GM06990 (cell line): Measurements from ENCODE around the gene IGF2BP1.

ENCODE experiments used
- DNase-seq: peaks from one replicate; pipeline ENCODE4 v3.0.0-alpha.2; 2011; ENCODE audit not compliant: insufficient read length; ENCODE audit errors: extremely low read depth
- H3K27me3 ChIP-seq: replicated peaks from 2 replicates; pipeline ENCODE4 v1.6.0; 2011; ENCODE audit warnings: low read length; ENCODE audit not compliant: control insufficient read depth, insufficient read depth
- H3K36me3 ChIP-seq: 2 replicates; pipeline ENCODE4 v1.5.1; 2011; ENCODE audit warnings: low read length; ENCODE audit not compliant: control insufficient read depth, insufficient read depth
- H3K4me3 ChIP-seq: replicated peaks from 2 replicates; pipeline ENCODE4 v1.5.1; 2011; ENCODE audit warnings: low read depth, mild to moderate bottlenecking, control low read depth, low read length
- TF ChIP-seq, protein P1 (sequence below): IDR thresholded peaks from 2 replicates; pipeline ENCODE4 v1.5.1; 2011; ENCODE audit warnings: low read length, control low read depth, mild to moderate bottlenecking, inconsistent platforms; ENCODE audit not compliant: insufficient read depth, poor library complexity, severe bottlenecking

IGF2BP1 gene

DNA sequence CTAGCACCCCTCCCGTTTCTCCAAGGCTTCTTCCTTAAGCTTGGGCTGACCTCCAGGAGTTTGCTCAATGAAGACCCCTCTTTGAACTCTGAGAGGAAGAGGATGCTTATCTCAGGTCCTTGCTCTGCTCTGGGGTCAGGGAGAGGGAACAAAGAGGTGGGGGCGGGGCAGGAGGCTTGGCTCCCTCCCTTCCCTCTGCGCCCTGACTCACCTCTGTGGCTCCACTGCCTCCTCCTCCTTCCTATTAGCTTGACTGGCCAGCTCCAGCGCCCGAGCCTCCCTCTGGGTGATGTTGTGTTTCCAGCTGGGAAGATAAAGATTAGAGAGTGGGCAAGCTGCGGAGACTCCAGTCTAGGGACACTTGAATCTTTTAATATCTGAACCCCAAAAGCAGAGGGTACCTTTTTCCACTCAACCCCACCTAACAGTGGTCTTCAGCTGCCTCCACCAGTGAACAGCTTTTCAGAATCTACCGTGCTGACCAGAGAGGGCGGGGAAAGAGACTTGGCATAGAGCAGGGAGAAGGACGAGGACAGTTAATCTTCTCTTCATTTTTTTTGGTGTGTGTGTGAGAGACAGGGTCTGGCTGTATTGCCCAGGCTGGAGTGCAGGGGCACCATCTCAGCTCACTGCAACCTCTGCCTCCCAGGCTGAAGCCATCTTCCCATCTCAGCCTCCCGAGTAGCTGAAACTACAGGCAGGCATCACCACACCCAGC lies 35.5 kb upstream of the IGF2BP1 start:
- TF ChIP-seq, protein P1, sequence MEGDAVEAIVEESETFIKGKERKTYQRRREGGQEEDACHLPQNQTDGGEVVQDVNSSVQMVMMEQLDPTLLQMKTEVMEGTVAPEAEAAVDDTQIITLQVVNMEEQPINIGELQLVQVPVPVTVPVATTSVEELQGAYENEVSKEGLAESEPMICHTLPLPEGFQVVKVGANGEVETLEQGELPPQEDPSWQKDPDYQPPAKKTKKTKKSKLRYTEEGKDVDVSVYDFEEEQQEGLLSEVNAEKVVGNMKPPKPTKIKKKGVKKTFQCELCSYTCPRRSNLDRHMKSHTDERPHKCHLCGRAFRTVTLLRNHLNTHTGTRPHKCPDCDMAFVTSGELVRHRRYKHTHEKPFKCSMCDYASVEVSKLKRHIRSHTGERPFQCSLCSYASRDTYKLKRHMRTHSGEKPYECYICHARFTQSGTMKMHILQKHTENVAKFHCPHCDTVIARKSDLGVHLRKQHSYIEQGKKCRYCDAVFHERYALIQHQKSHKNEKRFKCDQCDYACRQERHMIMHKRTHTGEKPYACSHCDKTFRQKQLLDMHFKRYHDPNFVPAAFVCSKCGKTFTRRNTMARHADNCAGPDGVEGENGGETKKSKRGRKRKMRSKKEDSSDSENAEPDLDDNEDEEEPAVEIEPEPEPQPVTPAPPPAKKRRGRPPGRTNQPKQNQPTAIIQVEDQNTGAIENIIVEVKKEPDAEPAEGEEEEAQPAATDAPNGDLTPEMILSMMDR, result no peak
- no peaks in the 10 kb centered on the region for H3K36me3 ChIP-seq
- no peak overlapping the region for H3K4me3 ChIP-seq
- no peak for DNase-seq
- peaks cover 1% of the 10 kb centered on the region for H3K27me3 ChIP-seq

DNA sequence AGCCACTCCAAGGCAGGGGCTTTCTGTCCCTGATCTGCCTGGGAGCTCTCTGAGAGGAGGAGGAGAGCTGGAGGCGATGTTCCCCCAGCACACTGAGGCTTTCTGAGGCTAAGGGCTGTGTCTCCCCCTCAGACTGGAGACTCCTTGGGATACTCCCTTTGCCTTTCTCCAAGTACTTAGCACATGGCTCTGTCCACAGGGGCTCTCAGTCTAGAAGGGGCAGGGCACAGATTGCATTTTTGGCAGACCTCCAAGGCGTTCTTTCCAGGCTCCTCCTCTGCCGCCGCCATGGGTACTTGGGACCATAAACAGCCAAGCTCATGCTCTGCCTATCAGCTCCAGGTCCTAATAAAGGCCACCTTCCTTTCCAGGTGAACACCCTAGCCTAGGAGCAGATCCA lies 27.0 kb upstream of the IGF2BP1 start:
- Histone ChIP-seq H3K27me3 (no peaks in the 10 kb centered on the region), H3K36me3 (no peaks in the 10 kb centered on the region), H3K4me3 (no peak overlapping the region)
- TF ChIP-seq, protein P1, result no peak
- DNase-seq, result no peak

DNA sequence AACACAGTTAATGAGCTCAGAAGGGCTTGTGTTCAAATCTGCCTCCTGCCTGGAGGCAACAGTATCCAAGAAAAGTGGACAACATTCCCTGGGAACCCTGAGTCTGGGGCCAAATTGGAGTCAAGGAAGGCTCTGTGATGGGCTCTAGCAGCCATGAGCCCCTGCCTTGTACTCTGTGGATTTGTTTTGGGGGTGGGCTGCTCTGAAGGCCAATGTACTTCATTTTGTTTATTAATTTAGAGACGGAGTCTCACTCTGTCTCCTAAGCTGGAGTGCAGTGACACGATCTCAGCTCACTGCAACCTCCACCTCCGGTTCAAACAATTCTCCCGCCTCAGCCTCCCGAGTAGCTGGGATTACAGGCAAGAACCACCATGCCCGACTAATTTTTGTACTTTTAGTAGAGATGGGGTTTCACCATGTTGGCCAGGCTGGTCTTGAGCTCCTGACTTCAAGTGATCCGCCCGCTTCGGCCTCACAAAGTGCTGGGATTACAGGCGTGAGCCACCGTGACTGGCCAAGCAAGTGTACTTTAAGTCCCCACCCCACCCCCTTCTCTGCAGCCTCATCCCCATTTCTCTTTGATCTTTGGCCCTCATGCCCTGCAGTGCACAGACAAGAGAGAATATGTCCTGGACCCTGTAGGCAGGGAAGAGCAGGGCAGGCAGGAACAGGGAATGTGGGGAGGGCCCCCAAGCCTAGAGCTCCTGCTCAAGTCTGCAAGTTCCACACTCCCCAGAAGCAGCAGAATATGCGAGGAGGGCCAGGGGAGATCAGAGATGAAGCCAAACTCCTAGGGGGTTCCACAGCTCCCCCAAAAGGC lies 26.1 kb upstream of the IGF2BP1 start:
- Histone ChIP-seq H3K27me3 (no peaks in the 10 kb centered on the region; the same call in 1 of the 2 replicates), H3K4me3 (no peak overlapping the region), H3K36me3 (no peaks in the 10 kb centered on the region)
- DNase-seq, result no peak
- TF ChIP-seq, protein P1, result no peak

DNA sequence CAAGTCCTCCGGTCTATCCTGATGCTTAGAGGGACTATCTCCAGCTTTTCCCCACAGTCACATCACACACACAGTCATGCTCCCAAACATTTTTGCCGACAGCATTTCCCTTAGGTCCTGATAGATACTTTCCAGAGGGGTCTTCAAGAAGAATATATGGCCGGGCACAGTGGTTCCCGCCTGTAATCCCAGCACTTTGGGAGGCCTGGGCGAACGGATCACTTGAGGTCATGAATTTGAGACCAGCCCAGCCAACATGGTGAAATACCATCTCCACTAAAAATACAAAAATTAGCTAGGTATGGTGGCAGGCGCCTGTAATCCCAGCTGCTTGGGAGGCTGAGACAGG lies 24.5 kb upstream of the IGF2BP1 start:
- Histone ChIP-seq H3K27me3 (no peaks in the 10 kb centered on the region; the same call in 1 of the 2 replicates), H3K4me3 (no peak overlapping the region), H3K36me3 (no peaks in the 10 kb centered on the region)
- TF ChIP-seq, protein P1, result no peak
- no peak for DNase-seq

DNA sequence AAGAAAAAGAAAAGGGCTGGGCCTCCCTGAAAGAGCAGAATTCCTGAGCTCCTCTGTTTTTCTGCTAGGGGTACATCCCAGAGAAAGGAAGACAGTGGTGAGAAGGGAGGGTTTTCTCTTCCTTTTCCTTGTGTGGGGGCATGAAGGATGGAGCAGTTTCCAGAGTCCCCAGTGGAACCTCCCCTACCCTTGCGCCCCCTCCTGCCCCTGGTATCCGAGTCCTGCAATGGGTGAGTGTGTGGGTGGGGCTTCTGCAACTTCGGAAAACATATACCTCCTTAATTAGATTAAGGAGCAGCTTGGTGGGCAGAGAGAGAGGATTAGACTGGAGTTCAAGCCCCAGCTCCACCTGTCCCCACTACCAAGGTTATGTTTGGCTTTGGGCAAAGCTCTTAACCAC lies 23.4 kb upstream of the IGF2BP1 start:
- TF ChIP-seq, protein P1, result no peak
- Histone ChIP-seq H3K36me3 (no peaks in the 10 kb centered on the region), H3K27me3 (no peaks in the 10 kb centered on the region; the same call in 1 of the 2 replicates), H3K4me3 (no peak overlapping the region)
- DNase-seq, result no peak
